HG03175 (cell line): ENCODE measurements around the gene ZFR.
"Not testable (repeated sequence)": the region's sequence is repeated elsewhere in the genome, so short reads cannot be mapped to it uniquely, and the experiment has no call there.

Experiments
- ATAC-seq: cut with Tn5 transposase; IDR thresholded peaks from one replicate; pipeline ENCODE4 v1.9.1; 2021; ENCODE audit warnings: mild to moderate bottlenecking, moderate library complexity; ENCODE audit not compliant: unreplicated experiment

ZFR gene

GRCh38 chr5:32453916-32454315 lies 9.4 kb upstream of the ZFR start:
- ATAC-seq: no peak

GRCh38 chr5:32452316-32452715 lies 7.8 kb upstream of the ZFR start:
- not testable (repeated sequence) for ATAC-seq

GRCh38 chr5:32450952-32451351 lies 6.4 kb upstream of the ZFR start:
- no peak for ATAC-seq

- ATAC-seq: no peak
Measured at GRCh38 chr5:32449262-32449661, 4.7 kb upstream of the ZFR start.

- ATAC-seq: no peak
Measured at GRCh38 chr5:32446630-32447029, 2.1 kb upstream of the ZFR start.

- no peak for ATAC-seq
Measured at GRCh38 chr5:32445831-32446614, 1.5 kb upstream of the ZFR start.

- ATAC-seq: no peak
Measured at GRCh38 chr5:32445287-32445758, 783 bp upstream of the ZFR start.

- ATAC-seq: peak; percentile 36
Measured at GRCh38 chr5:32443541-32444430, 754 bp downstream of the ZFR start.

- ATAC-seq: peak; percentile 30
Measured at GRCh38 chr5:32443145-32443540, 1.4 kb downstream of the ZFR start.

- no peak for ATAC-seq
Measured at GRCh38 chr5:32439086-32439642, 5.4 kb downstream of the ZFR start.

- no peak for ATAC-seq
Measured at GRCh38 chr5:32436553-32437242, 7.8 kb downstream of the ZFR start.

- ATAC-seq: no peak
Measured at GRCh38 chr5:32435383-32435782, 9.2 kb downstream of the ZFR start.

GRCh38 chr5:32434221-32434620 lies 10.3 kb downstream of the ZFR start:
- ATAC-seq: no peak

GRCh38 chr5:32432633-32433032 lies 11.9 kb downstream of the ZFR start:
- no peak for ATAC-seq

- ATAC-seq: not testable (repeated sequence)
Measured at GRCh38 chr5:32430825-32431224, 13.7 kb downstream of the ZFR start.

- ATAC-seq: no peak
Measured at GRCh38 chr5:32428426-32428825, 16.1 kb downstream of the ZFR start.

GRCh38 chr5:32426440-32427151 lies 17.9 kb downstream of the ZFR start:
- no peak for ATAC-seq

- ATAC-seq: no peak
Measured at GRCh38 chr5:32422697-32423096, 21.8 kb downstream of the ZFR start.

- no peak for ATAC-seq
Measured at GRCh38 chr5:32421075-32421474, 23.5 kb downstream of the ZFR start.

- ATAC-seq: no peak
Measured at GRCh38 chr5:32420506-32420905, 24.0 kb downstream of the ZFR start.
